ENCODE measurements around the gene CELA2B.

- TF ChIP-seq CTCF (IDR thresholded peaks at IDR 0.05) (no peak), POLR2A (IDR thresholded peaks at IDR 0.05) (no peak)
Observed at GRCh38 chr1:15448877-15449462, 26.9 kb upstream of the CELA2B start.

Data from right lobe of liver (tissue), 4 donors.